Measurements from ENCODE around the gene HIVEP3. TPM values are rescaled to one million over a fixed set of nuclear protein-coding genes. Genes with fewer than 3 reads are reported as not detected.

HIVEP3 gene
- total RNA-seq, 1 donor from 2014 or later = 2.9 TPM

GRCh38 chr1:41713141-41713540 lies 205.6 kb downstream of the HIVEP3 start:
- H3K27ac ChIP-seq = no peak overlapping the region
- no peaks in the 10 kb centered on the region for H3K27me3 ChIP-seq
- no peaks in the 10 kb centered on the region for H3K4me1 ChIP-seq
- intact Hi-C loops (cut with DNase I) = no loop called here
- H3K4me3 ChIP-seq = no peak overlapping the region
- H3K36me3 ChIP-seq = no peaks in the 10 kb centered on the region
- TF ChIP-seq POLR2A (IDR thresholded peaks at IDR 0.05) = no peak
- TF ChIP-seq CTCF (IDR thresholded peaks at IDR 0.05) = no peak
- no peak for TF ChIP-seq POLR2AphosphoS5 (IDR thresholded peaks at IDR 0.05; ENCODE audit: insufficient read depth in 1 of 2, low read depth in 1 of 2)
- no peaks in the 10 kb centered on the region for H3K9me3 ChIP-seq
- no peak for DNase-seq (ENCODE audit: extremely low spot score in 2 of 2)

- Histone ChIP-seq H3K36me3 (no peaks in the 10 kb centered on the region), H3K4me1 (no peaks in the 10 kb centered on the region), H3K4me3 (no peak overlapping the region), H3K27ac (no peak overlapping the region), H3K9me3 (no peaks in the 10 kb centered on the region), H3K27me3 (no peaks in the 10 kb centered on the region)
- DNase-seq (ENCODE audit: extremely low spot score in 2 of 2) = no peak
- TF ChIP-seq POLR2A (IDR thresholded peaks at IDR 0.05) (no peak), CTCF (IDR thresholded peaks at IDR 0.05) (no peak), POLR2AphosphoS5 (IDR thresholded peaks at IDR 0.05; ENCODE audit: insufficient read depth in 1 of 2, low read depth in 1 of 2) (no peak)
- intact Hi-C loops (cut with DNase I) = no loop called here
Observed at GRCh38 chr1:41712695-41713094, 206.0 kb downstream of the HIVEP3 start.

- intact Hi-C loops (cut with DNase I) = no loop called here
- H3K27ac ChIP-seq = no peak overlapping the region
- H3K36me3 ChIP-seq = no peaks in the 10 kb centered on the region
- H3K4me3 ChIP-seq = no peak overlapping the region
- H3K4me1 ChIP-seq = no peaks in the 10 kb centered on the region
- H3K9me3 ChIP-seq = no peaks in the 10 kb centered on the region
- H3K27me3 ChIP-seq = no peaks in the 10 kb centered on the region
- TF ChIP-seq CTCF (IDR thresholded peaks at IDR 0.05) = no peak
- TF ChIP-seq POLR2A (IDR thresholded peaks at IDR 0.05) = no peak
- no peak for DNase-seq (ENCODE audit: extremely low spot score in 2 of 2)
Observed at GRCh38 chr1:41712081-41712480, 206.6 kb downstream of the HIVEP3 start.

- DNase-seq (ENCODE audit: extremely low spot score in 2 of 2) = no peak
- TF ChIP-seq POLR2A (IDR thresholded peaks at IDR 0.05) (no peak), POLR2AphosphoS5 (IDR thresholded peaks at IDR 0.05; ENCODE audit: insufficient read depth in 1 of 2, low read depth in 1 of 2) (no peak), CTCF (IDR thresholded peaks at IDR 0.05) (no peak)
- Histone ChIP-seq H3K27ac (no peak overlapping the region), H3K4me3 (no peak overlapping the region), H3K9me3 (no peaks in the 10 kb centered on the region), H3K27me3 (no peaks in the 10 kb centered on the region), H3K4me1 (no peaks in the 10 kb centered on the region), H3K36me3 (no peaks in the 10 kb centered on the region)
- intact Hi-C loops (cut with DNase I) = no loop called here
Observed at GRCh38 chr1:41711581-41711980, 207.1 kb downstream of the HIVEP3 start.

- TF ChIP-seq POLR2AphosphoS5 (IDR thresholded peaks at IDR 0.05; ENCODE audit: insufficient read depth in 1 of 2, low read depth in 1 of 2) (no peak), CTCF (IDR thresholded peaks at IDR 0.05) (no peak)
- no peak for DNase-seq (ENCODE audit: extremely low spot score in 2 of 2)
- Histone ChIP-seq H3K9me3 (no peaks in the 10 kb centered on the region), H3K36me3 (no peaks in the 10 kb centered on the region), H3K4me1 (no peaks in the 10 kb centered on the region), H3K4me3 (no peak overlapping the region), H3K27ac (no peak overlapping the region), H3K27me3 (no peaks in the 10 kb centered on the region)
- intact Hi-C loops (cut with DNase I) = no loop called here
Observed at GRCh38 chr1:41710980-41711379, 207.7 kb downstream of the HIVEP3 start.
